Measurements from ENCODE around the gene USP5. TPM values are rescaled to one million over a fixed set of nuclear protein-coding genes. Genes with fewer than 3 reads are reported as not detected.

Gene USP5
- total and polyA plus RNA-seq, 2 of the 8 experiments (the other 6 are each of a cell fraction or from before 2014, with no cell fraction given) = 66.5 to 148 TPM

DNA sequence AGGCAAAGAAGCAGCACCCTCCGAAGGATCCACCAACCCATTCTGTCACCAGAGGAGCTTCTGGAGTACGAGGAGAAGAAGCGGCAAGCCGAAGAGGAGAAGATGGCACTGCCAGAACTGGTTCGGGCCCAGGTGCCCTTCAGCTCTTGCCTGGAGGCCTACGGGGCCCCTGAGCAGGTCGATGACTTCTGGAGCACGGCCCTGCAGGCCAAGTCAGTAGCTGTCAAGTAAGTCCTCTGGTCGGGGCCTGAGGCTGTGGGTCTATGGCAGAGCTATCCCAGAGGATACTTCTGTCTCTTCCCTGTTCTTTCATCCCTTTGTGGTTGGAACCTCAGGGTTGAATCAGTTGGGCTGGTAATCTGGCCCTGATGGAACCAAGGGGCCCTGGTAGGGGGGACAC lies 9.4 kb downstream of the USP5 start (continued):
- TF ChIP-seq POU5F1 (IDR thresholded peaks at IDR 0.05; ENCODE audit: low read depth, low read length) = no peak

All from H1 (cell line).